Endothelial cell of umbilical vein (primary cell): ENCODE measurements around the gene SPPL3. TPM values are rescaled to one million over a fixed set of nuclear protein-coding genes. Genes with fewer than 3 reads are reported as not detected.
"Not testable (repeated sequence)": the region's sequence is repeated elsewhere in the genome, so short reads cannot be mapped to it uniquely, and the experiment has no call there.

Experiments used
- BruUV-seq: library from RNA; stranded (reverse); fragments of 400-500 nt; replicated peaks from 2 replicates; lab custom pipeline; 2021; lab: Mats Ljungman, UMichigan
- CTCF ChIA-PET: fragments of 300-600, 350-600 bp; sonication (Branson Sonifier 250); formaldehyde crosslinking; loops from one replicate; lab custom pipeline; 2021; ENCODE audit warnings: antibody characterized with exemption, inconsistent platforms; lab: Charles Lee
- POLR2A ChIA-PET: fragments of 300-600, 350-600 bp; sonication (Branson Sonifier 250); formaldehyde crosslinking; loops from one replicate; lab custom pipeline; 2021; ENCODE audit warnings: antibody characterized with exemption, inconsistent platforms; lab: Charles Lee
- DNase-seq: peaks from one replicate; pipeline ENCODE4 v3.0.0-alpha.2; 2011; ENCODE audit warnings: low read depth, low spot score
- FAIRE-seq: peaks from 2 replicates; lab custom pipeline; 2011; peaks lifted over from hg19 to GRCh38; lab: Jason Lieb, UNC
- H2AFZ ChIP-seq: 2 replicates; pipeline ENCODE4 v1.6.0; 2012; ENCODE audit warnings: low read depth, low read length, control low read depth, inconsistent platforms
- H3K27ac ChIP-seq: 2 replicates; pipeline ENCODE4 v1.5.1; 2011; ENCODE audit warnings: low read depth, mild to moderate bottlenecking, control low read depth, low read length, moderate library complexity; ENCODE audit not compliant: insufficient read depth
- H3K27me3 ChIP-seq, 2 experiments: 2 replicates each; pipeline versions ENCODE4 v1.6.0 to v1.6.1; 2011; ENCODE audit warnings: low read length in 2 of 2, mixed read lengths in 1 of 2; ENCODE audit not compliant: control insufficient read depth in 2 of 2, insufficient read depth in 2 of 2
- H3K36me3 ChIP-seq, 2 experiments: 2 replicates in 1 of 2; 3 replicates in 1 of 2; pipeline ENCODE4 v1.5.1; 2011; ENCODE audit warnings: low read length in 2 of 2, mild to moderate bottlenecking in 1 of 2, moderate library complexity in 1 of 2; ENCODE audit not compliant: control insufficient read depth in 2 of 2, insufficient read depth in 2 of 2; ENCODE audit errors: extremely low read depth in 1 of 2
- H3K4me1 ChIP-seq: 3 replicates; pipeline ENCODE4 v1.5.1; 2011; ENCODE audit warnings: mild to moderate bottlenecking, low read length; ENCODE audit not compliant: control insufficient read depth, insufficient read depth; ENCODE audit errors: extremely low read depth
- H3K4me2 ChIP-seq: 2 replicates; pipeline ENCODE4 v1.6.1; 2011; ENCODE audit warnings: low read length, control low read depth, mixed read lengths; ENCODE audit not compliant: insufficient read depth
- H3K4me3 ChIP-seq, 3 experiments: fragments of 200-600 bp in 1 of 3; sonication (generic), shearing (Covaris generic) in 1 of 3; replicated peaks in 1 of 3; 2 replicates each; pipeline ENCODE4 v1.5.1; 2011 to 2016; ENCODE audit warnings: control low read depth in 3 of 3, low read length in 3 of 3, mild to moderate bottlenecking in 2 of 3, inconsistent platforms in 1 of 3, low read depth in 1 of 3, moderate library complexity in 1 of 3; ENCODE audit not compliant: insufficient read depth in 1 of 3
- H3K79me2 ChIP-seq: 2 replicates; pipeline ENCODE4 v1.6.0; 2012; ENCODE audit warnings: low read length, inconsistent platforms; ENCODE audit not compliant: control insufficient read depth, insufficient read depth
- H3K9ac ChIP-seq: replicated peaks from 2 replicates; pipeline ENCODE3; 2011; ENCODE audit warnings: low read length, control low read depth; ENCODE audit not compliant: insufficient read depth; ENCODE audit errors: extremely low read depth
- H3K9me1 ChIP-seq: replicated peaks from 3 replicates; pipeline ENCODE4 v1.6.0; 2011; ENCODE audit warnings: mild to moderate bottlenecking, low read length; ENCODE audit not compliant: control insufficient read depth, insufficient read depth; ENCODE audit errors: extremely low read depth
- H3K9me3 ChIP-seq: replicated peaks from 2 replicates; pipeline ENCODE4 v1.5.1; 2012; ENCODE audit warnings: low read length, inconsistent platforms; ENCODE audit not compliant: control insufficient read depth, insufficient read depth
- H4K20me1 ChIP-seq: replicated peaks from 2 replicates; pipeline ENCODE3; 2011; ENCODE audit warnings: mild to moderate bottlenecking, low read length; ENCODE audit not compliant: control insufficient read depth, insufficient read depth; ENCODE audit errors: extremely low read depth
- EZH2 ChIP-seq: IDR thresholded peaks from 2 replicates; pipeline ENCODE4 v1.6.1; 2012; ENCODE audit warnings: borderline replicate concordance, low read depth, mild to moderate bottlenecking, moderate library complexity, low read length, inconsistent platforms; ENCODE audit not compliant: severe bottlenecking
- FOS ChIP-seq: IDR thresholded peaks from 2 replicates; pipeline ENCODE4 v1.6.1; 2011; ENCODE audit warnings: mild to moderate bottlenecking, low read length, moderate library complexity, borderline replicate concordance; ENCODE audit not compliant: insufficient read depth
- GATA2 ChIP-seq: IDR thresholded peaks from 2 replicates; pipeline ENCODE4 v1.7.0; 2011; ENCODE audit warnings: low read depth, mild to moderate bottlenecking, moderate library complexity, mixed read lengths, low read length; ENCODE audit not compliant: insufficient read length, insufficient read depth
- JUN ChIP-seq: IDR thresholded peaks from 2 replicates; pipeline ENCODE4 v1.6.1; 2011; ENCODE audit warnings: borderline replicate concordance, low read depth; ENCODE audit not compliant: insufficient read length, insufficient read depth
- MYC ChIP-seq: IDR thresholded peaks from one replicate; pipeline ENCODE4 v1.6.1; 2011; ENCODE audit warnings: mild to moderate bottlenecking, low read depth, low read length
- POLR2A ChIP-seq: IDR thresholded peaks from 2 replicates; pipeline ENCODE4 v1.6.1; 2012; ENCODE audit warnings: low read depth, mild to moderate bottlenecking, control low read depth, low read length
- POLR2AphosphoS5 ChIP-seq: IDR thresholded peaks from 2 replicates; pipeline ENCODE4 v1.6.1; 2012; ENCODE audit warnings: low read depth, mild to moderate bottlenecking, control low read depth, low read length, moderate library complexity; ENCODE audit not compliant: insufficient read depth
- dilution Hi-C: fragments of 300-500 bp; cut with MboI; formaldehyde crosslinking; loops from one replicate; pipeline ENCODE4 v1.15.0; 2019; ENCODE audit warnings: low sequenced_read_pairs; ENCODE audit not compliant: extremely low pct_ligation_motif_present
- intact Hi-C: fragments of 100-400 bp; cut with micrococcal nuclease; formaldehyde crosslinking; loops from one replicate; pipeline ENCODE4 v1.10.0; 2022
- polyA plus RNA-seq, 4 experiments: library from polyadenylated mRNA; depleted of rRNA in 3 of 4; stranded (reverse) in 3 of 4; unstranded in 1 of 4; fragments of >200 nt; gene quantifications; 2 replicates each; pipeline versions ENCODE4 v1.2.1 to v1.2.3, GENCODE V29; 2011 to 2012; ENCODE audit warnings: missing spikeins in 1 of 4
- total RNA-seq: library from RNA; stranded (reverse); gene quantifications from 2 replicates; pipeline ENCODE4 v1.2.3, GENCODE V29; 2021
- TF ChIP-seq, protein P1 (sequence below), 2 donors: IDR thresholded peaks; 1 replicate in 1 of 2; 2 replicates in 1 of 2; pipeline ENCODE4 v1.5.1; 2011; ENCODE audit warnings: low read length in 2 of 2, mild to moderate bottlenecking in 2 of 2, moderate library complexity in 2 of 2, control low read depth in 1 of 2, inconsistent platforms in 1 of 2, low read depth in 1 of 2; ENCODE audit not compliant: insufficient read depth in 1 of 2; ENCODE audit errors: extremely low read depth in 1 of 2
- TF ChIP-seq, protein P2 (sequence below): IDR thresholded peaks from 2 replicates; pipeline ENCODE4 v1.6.1; 2011; ENCODE audit not compliant: insufficient read depth, insufficient read length

Gene SPPL3
- total and polyA plus RNA-seq, 2 donors (not counting 3 experiments of a cell fraction or from before 2014, with no cell fraction given), result 30.6 to 53.0 TPM

DNA sequence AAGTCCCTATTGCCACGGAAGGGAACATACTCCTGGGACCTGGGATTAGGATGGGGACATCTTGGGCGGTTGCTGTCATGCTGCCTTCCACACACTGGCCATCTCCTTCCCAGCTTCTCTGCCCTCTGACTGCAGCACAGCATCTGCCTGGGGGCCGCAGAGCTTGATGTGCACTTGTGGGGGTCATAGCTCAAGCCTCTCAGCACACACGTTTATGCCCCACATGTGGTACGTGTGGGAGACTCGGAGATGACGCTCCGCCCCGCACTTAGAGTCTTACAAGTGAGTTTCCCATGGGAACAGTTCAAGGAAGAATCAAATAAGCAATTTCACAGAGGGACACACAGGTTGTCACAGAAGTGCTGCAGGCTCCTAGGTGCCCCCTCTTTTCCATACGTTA, 169.9 kb downstream of the SPPL3 start:
- Histone ChIP-seq H3K79me2 (no peaks in the 10 kb centered on the region), H2AFZ (no peak overlapping the region), H3K9ac (no peak overlapping the region), H3K4me3 (no peak overlapping the region), H3K9me1 (no peaks in the 10 kb centered on the region), H3K9me3 (no peaks in the 10 kb centered on the region), H3K36me3 (no peaks in the 10 kb centered on the region), H3K4me1 (no peaks in the 10 kb centered on the region), H4K20me1 (no peaks in the 10 kb centered on the region), H3K4me2 (no peak overlapping the region), H3K27me3 (no peaks in the 10 kb centered on the region), H3K27ac (no peak overlapping the region)
- FAIRE-seq (no peak), DNase-seq (no peak)
- ChIA-PET POLR2A (no interaction called here), CTCF (no interaction called here)
- BruUV-seq, result no TSS peak
- TF ChIP-seq POLR2A, result no peak
- dilution Hi-C loops (no loop called here), intact Hi-C loops (no loop called here)

DNA sequence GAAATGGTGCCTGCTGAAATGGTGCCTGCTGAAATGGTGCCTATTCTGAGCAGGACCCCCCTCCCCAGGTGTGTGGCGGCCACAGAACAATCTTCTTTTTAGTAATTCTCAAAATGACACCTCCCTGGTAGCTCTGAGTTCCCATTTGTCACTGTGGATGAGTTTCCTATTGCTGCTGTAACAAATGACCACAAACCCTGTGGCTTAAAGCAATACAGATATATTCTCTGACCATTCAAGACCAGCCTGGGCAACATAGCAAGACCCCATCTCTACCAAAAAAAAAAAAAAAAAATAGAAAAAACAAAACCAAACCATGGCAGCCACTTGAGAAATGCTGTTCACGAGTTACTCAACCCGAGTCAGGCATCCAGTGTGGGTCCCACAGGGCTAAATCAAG, 170.6 kb downstream of the SPPL3 start:
- Histone ChIP-seq H3K79me2 (no peaks in the 10 kb centered on the region), H3K4me3 (no peak overlapping the region), H3K4me2 (no peak overlapping the region), H3K9ac (no peak overlapping the region), H3K9me1 (no peaks in the 10 kb centered on the region), H3K27ac (no peak overlapping the region), H3K36me3 (no peaks in the 10 kb centered on the region), H3K27me3 (no peaks in the 10 kb centered on the region), H2AFZ (no peak overlapping the region), H4K20me1 (no peaks in the 10 kb centered on the region), H3K4me1 (no peaks in the 10 kb centered on the region), H3K9me3 (no peaks in the 10 kb centered on the region)
- no peak for FAIRE-seq
- BruUV-seq, result no TSS peak
- dilution Hi-C loops, result no loop called here
- ChIA-PET POLR2A (no interaction called here), CTCF (no interaction called here)
- no peak for DNase-seq
- intact Hi-C loops, result no loop called here
- TF ChIP-seq JUN (no peak), MYC (no peak), EZH2 (no peak), POLR2A (no peak), POLR2AphosphoS5 (no peak), GATA2 (no peak), FOS (no peak)
- TF ChIP-seq, protein P1, sequence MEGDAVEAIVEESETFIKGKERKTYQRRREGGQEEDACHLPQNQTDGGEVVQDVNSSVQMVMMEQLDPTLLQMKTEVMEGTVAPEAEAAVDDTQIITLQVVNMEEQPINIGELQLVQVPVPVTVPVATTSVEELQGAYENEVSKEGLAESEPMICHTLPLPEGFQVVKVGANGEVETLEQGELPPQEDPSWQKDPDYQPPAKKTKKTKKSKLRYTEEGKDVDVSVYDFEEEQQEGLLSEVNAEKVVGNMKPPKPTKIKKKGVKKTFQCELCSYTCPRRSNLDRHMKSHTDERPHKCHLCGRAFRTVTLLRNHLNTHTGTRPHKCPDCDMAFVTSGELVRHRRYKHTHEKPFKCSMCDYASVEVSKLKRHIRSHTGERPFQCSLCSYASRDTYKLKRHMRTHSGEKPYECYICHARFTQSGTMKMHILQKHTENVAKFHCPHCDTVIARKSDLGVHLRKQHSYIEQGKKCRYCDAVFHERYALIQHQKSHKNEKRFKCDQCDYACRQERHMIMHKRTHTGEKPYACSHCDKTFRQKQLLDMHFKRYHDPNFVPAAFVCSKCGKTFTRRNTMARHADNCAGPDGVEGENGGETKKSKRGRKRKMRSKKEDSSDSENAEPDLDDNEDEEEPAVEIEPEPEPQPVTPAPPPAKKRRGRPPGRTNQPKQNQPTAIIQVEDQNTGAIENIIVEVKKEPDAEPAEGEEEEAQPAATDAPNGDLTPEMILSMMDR (IDR thresholded peaks at IDR 0.05; ENCODE audit: extremely low read depth in 1 of 2, insufficient read depth in 1 of 2, low read depth in 1 of 2, low read length in 2 of 2), result no peak
- TF ChIP-seq, protein P2, sequence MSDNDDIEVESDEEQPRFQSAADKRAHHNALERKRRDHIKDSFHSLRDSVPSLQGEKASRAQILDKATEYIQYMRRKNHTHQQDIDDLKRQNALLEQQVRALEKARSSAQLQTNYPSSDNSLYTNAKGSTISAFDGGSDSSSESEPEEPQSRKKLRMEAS, result no peak

DNA sequence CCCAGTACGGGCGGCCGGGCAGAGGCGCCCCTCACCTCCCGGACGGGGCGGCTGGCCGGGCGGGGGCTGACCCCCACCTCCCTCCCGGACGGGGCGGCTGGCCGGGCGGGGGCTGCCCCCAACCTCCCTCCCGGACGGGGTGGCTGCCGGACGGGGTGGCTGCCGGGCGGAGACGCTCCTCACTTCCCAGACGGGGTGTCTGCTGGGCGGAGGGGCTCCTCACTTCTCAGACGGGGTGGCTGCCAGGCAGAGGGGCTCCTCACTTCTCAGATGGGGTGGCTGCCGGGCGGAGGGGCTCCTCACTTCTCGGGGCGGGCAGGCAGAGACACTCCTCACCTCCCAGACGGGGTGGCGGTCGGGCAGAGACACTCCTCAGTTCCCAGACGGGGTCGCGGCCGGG, 172.0 kb downstream of the SPPL3 start:
- H3K4me1 ChIP-seq, H3K4me3 ChIP-seq, H3K9me3 ChIP-seq, H3K27me3 ChIP-seq, POLR2A ChIA-PET, CTCF ChIA-PET, H4K20me1 ChIP-seq, H3K27ac ChIP-seq, FAIRE-seq, dilution Hi-C loops, H3K9me1 ChIP-seq, H3K36me3 ChIP-seq, H3K79me2 ChIP-seq, BruUV-seq, H3K9ac ChIP-seq, DNase-seq, H3K4me2 ChIP-seq, intact Hi-C loops, H2AFZ ChIP-seq: not testable (repeated sequence)
